ENCODE data around the gene HLA-DMA.

Gene HLA-DMA

DNA sequence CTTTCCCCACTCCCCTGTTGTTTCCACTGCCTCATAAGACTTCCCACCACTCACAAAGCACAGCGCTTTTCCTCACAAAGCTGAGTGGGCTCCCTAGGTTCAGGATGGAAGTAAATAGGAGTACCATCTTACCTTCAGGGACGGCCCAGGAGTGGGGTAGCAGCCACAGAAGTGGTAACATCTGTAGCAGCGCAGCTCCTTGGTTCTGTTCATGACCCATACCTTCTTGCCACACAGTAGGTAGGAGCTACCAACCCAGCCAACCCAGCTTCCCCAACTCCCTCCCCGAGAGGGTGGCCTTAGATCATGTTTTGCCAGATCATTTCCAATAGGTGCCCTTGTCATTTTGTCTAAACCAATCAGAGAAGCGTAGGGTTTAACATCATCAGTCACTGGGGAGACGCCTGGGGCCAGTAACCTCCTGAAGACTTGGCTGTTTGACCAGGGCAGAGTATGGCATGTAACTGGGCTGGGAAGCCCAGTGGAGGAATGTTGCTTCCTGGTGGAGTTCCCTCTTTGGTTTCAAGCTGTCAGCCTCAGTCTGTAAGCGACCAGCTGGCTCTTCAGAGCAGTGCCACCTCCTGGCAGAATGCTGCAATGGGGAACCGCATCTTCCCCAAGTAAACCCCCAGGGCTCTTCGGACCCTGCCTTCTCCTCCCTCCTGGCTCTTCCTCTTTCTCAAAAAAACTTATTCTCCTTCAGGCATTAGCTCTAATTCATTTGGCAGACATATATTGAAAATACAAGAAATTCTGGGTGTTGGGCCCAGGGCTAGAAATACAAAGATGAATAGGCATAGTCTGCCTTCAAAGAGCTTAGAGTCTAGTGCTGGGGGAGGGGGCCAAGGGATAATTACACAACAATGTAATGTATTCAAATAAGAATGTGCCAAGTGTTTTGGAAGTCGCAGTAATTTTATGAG lies at the start of gene HLA-DMA:
TSS of gene HLA-DMA (minus strand) at position 281 of the 923 bp plus-strand sequence. CDS start at position 220, 61 bp downstream.
- peak; percentile 59 to 80 for DNase-seq

DNA sequence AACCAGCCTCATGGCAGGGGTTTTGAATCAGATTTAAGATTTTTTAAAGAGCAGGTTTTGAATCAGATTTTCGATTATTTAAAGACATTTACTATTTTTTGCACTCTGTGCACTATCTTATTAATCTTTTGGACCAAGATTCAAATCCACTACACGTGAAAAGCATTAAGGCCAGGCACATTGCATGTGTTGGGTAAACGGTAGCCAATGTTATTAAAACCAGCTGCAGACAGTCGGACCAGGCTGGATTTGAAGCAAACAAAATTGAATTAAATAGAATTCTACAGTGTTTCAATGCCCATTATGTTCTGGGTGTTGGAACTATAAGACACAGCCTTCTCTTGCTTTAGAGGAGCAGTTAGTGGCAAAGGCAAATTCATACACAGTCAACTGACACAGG lies 48.8 kb upstream of the HLA-DMA start:
- no peak for DNase-seq

DNA sequence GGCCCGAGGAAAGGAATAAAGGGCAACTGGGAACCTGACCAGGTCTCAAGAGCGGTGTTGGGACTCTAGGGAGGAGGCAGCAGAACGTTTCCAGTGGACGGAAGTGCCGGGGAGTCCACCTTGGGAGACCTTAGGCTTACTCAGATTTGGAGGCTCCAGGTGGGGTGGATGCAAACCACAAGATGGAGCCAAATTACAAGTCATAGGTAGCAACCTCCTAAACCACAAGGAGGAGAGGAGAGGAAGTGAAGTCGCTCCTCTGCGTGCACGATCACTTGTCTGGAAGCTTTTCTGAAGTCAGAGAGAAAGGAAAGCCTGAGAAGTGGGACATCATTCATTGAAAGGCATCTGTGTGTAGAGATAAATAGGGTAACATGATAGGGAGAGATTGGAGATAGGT lies 47.2 kb upstream of the HLA-DMA start:
- DNase-seq: no peak

DNA sequence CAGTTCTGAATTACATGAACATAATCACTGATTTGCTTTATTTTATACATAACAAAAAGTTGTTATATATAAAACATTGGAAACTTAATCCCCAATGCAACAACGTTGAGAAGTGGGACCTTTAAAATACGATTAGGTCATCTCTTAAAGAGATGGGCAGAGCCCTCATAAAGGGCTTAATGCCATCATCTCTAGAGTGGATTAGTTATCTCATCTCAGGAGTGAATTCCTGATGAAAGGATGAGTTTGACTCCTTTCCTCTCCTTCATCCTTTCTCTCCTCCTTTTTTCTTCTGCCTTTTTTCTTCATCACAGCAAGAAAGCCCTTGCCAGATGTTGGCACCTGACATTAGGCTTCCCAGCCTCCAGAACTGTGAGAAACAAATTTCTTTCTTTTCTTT lies 42.6 kb upstream of the HLA-DMA start:
- no peak for DNase-seq

DNA sequence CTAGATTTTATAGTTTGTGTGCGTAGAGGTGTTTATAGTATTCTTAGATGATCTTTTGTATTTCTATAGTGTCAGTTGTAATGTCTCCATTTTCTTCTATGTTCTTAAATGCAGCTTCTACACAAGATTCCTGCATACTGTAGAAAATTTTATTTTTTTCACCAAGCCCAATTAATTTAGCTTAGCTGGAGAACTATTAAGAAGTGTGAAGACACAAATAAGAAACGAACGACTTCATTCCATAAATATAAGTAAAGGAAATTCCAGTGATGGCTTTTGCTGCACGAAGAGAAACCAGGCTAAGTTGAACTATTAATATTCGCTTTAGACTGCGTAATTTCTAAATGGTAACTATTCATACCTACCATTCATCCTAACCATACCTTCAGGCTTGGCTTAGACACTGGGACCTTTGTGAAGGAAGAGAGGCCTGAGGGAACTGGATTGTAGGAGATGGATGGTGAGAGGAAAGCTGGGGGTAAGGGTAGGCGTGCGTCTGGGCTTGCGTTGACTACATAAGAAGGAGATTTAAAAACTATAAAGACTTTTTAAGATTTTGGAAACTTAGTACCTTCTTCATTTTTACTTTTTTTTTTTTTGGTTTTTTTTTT lies 40.6 kb upstream of the HLA-DMA start:
- DNase-seq: no peak

DNA sequence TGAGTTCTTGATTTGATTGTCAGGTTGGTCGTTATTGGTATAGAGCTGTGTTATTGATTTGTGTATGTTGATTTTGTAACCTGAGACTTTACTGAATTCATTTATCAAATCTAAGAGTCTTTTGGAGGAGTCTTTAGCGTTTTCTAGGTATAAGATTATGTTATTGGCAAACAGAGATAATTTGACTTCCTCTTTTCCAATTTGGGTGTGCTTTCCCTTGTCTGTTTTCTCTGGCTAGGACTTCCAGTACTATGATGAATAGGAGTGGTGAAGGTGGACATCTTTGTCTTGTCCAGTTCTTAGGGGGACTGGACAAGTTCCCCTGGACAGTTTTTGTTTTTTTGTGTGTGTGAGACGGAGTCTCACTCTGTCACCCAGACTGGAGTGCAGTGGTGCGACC lies 39.1 kb upstream of the HLA-DMA start:
- no peak for DNase-seq

DNA sequence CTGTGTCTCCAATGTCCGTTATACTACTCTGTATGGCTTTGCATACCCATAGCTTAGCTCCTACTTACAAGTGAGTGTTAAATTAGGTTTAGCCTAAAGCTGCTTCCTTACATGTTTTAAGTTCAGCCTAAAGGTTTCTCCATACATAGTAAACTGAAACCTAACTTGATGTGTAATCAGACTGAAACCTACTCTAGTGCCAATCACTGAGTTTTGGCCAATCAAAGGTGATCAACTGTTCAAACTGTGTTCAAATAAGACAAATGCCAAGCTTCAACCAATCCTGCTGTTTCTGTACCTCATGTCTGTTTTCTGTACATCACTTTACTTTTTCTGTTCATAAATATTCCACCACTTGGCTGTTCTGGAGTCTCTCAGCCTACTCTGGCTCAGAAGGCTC lies 36.5 kb upstream of the HLA-DMA start:
- DNase-seq: no peak

DNA sequence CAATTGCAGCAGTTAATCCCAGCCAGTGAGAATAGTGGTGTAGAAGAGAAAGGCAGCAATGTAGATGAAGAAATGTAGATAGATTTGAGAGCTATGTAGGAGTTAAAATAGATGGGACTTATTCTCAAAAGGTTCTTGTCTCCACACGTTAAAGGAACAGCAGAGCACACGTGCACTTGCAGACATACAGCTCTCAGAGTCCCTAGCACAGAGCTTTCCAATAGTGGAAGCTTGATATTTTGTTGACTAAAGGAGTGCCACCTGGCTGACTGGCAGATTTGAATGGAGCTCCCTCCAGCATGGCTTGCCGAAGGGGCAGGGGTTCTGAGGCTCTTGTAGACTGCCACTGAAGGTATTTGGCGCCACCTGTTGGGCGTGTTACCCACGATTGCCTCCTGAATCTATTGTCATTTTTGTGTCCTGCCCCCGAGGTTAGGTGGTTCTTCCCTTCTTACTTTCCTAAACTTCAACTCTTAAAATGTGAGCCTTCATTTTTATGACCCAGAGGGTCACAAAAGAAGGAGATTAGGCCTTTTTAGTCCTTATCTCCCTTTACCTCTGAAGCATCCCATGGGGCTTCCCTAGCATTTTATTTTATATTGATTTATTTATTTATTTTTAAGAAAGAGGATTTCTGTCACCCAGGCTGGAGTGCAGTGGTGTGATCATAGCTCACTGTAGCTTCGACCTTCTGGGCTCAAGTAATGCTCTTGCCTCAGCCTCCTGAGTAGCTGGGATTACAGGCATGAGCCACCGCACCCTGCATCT lies 31.9 kb upstream of the HLA-DMA start:
- DNase-seq: peak; percentile 71 to 80

DNA sequence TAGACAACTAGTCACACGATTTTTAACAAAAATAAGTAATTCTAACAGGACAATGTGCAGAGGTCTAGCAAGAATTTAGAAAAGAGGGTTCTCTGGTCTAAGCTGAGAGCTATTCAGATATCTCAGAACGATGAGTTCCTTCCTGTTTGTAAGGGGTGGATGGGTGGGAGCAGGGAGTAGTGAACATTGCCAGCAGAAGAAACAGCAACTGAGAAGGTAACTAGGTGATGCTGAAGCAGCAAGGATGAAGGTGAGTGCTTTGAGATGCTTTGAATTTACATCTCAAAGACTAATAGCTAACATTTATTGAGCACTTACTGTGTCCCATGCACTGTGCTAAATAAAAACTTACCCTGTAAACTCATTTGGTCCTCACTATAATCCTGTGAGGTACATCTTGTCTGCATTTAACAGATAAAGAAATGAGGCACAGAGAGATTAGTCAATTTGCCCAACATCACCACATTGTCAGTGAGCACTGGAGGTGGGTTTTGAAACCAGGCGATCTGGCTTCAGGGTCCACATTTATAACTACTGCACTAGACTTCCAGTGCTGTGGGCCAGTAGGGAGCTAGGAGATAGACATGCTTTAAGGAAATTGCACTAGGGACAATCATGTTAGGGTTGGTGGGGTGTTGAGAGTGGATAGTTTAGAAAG lies 31.2 kb upstream of the HLA-DMA start:
- no peak for DNase-seq

DNA sequence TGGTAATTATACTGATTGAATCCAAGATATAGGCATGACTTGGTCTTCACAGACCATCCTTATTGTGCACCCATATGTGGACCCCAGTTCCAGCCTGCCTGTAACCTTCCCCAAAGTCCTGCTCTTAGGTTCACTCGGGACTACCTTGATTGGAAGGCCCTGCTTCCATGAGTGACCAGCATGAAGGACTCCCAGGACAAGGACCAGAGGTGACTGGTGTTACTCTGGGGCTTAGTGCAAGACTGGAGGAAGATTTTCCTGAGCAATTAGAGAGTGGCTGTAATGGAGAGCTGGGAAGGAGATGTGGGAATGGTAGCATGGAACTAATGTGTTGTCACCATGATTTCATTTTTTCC lies 30.6 kb upstream of the HLA-DMA start:
- no peak for DNase-seq

DNA sequence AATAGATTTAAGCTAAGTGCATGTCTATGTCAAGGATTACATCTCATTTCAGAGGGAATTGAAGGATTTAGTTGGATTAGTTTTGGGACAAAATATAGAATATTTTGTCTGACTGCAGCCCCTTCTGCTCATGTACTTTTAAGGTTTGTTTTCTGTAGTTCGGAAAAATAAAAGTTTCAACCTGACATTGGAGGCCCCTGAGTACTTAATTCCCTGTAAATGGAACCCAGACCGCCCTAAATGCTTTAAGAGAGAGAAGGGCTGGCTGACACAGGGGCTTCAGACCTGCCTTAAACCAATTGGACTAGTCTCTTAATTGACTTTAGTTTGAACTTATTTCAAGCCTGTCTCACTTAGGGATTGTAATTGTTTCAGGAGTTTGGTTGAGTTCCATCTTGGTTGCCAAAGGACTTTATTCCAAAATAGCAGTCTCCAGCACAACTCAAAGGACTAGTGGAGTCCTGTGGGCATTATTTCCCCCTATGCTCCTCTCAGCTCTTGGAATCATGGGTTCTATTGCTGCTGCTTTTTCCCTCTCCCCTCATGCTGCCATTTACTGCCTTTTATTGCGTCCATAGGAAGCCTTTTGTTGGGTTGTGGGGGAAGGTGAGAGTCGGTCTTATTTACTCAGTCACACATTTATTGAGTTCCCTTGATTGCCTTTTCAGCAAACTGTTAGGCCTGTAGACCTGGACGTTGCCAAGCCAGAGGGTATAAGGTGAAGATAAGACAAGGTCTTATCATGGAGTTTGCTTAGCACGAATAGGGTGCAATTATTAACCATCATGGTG lies 30.0 kb upstream of the HLA-DMA start:
- DNase-seq: no peak

DNA sequence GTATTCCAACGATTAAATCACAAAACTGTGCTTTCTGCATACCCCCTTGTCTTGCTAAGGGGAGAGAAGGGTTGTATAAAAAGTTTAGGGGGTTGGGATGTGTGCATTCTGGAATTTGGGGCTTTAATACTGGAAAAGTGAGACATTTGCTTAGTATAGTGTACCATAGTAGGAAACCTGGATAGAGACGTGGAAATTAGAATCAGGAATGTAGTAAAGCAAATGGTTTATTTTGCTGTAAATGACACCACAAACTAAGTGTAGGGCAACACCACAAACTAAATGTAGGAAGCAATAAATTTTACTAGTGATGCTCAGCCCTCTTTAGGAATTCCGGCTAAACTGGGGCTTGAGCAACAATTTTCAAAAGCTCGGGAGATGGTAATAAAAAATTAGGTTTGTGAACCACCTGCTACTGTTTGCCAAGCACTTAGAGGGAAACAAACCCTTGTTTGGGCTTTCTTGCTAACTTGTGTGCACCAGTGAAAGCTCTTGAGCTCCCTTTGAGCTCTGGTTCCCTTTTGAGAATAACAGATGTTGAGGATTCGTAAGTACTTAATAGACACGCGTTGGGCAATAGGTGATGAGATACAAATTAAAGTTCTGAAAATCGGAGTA lies 29.3 kb upstream of the HLA-DMA start:
- no peak for DNase-seq

DNA sequence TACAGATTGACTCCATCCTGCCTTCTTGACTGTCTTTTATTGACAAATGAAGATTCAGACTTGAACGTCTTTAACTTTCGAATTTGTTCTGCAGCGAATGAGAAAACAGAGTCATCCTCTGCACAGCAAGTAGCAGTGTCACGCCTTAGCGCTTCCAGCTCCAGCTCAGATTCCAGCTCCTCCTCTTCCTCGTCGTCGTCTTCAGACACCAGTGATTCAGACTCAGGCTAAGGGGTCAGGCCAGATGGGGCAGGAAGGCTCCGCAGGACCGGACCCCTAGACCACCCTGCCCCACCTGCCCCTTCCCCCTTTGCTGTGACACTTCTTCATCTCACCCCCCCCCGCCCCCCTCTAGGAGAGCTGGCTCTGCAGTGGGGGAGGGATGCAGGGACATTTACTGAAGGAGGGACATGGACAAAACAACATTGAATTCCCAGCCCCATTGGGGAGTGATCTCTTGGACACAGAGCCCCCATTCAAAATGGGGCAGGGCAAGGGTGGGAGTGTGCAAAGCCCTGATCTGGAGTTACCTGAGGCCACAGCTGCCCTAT lies 27.7 kb upstream of the HLA-DMA start:
- no peak for DNase-seq

DNA sequence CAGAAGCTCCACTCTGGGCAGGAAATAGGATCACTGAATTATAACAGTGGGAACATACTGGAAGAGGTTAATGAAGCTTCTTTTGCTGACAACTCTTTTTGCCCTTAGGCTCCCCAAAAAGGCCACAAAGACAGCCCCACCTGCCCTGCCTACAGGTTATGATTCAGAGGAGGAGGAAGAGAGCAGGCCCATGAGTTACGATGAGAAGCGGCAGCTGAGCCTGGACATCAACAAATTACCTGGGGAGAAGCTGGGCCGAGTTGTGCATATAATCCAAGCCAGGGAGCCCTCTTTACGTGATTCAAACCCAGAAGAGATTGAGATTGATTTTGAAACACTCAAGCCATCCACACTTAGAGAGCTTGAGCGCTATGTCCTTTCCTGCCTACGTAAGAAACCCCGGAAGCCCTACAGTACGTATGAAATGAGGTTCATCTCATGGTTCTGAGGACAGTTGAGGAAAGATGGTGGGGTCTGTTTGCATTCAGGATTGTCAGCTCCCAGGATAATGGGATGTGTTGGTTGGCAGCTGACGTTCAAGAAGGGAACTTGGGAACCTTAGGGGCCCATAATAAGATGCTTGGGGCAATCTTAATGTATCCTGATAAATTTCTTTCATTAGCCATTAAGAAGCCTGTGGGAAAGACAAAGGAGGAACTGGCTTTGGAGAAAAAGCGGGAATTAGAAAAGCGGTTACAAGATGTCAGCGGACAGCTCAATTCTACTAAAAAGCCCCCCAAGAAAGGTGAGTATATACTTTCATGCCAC lies 27.0 kb upstream of the HLA-DMA start:
- DNase-seq: no peak

DNA sequence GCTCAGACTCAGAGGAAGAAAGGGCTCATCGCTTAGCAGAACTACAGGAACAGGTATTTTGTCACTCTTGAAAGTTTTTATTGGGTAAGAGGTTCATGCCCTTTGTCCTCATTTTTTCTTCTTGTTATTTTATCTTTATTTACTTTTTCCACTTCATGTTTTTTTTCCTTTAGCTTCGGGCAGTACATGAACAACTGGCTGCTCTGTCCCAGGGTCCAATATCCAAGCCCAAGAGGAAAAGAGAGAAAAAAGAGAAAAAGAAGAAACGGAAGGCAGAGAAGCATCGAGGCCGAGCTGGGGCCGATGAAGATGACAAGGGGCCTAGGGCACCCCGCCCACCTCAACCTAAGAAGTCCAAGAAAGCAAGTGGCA lies 25.0 kb upstream of the HLA-DMA start:
- DNase-seq: no peak

DNA sequence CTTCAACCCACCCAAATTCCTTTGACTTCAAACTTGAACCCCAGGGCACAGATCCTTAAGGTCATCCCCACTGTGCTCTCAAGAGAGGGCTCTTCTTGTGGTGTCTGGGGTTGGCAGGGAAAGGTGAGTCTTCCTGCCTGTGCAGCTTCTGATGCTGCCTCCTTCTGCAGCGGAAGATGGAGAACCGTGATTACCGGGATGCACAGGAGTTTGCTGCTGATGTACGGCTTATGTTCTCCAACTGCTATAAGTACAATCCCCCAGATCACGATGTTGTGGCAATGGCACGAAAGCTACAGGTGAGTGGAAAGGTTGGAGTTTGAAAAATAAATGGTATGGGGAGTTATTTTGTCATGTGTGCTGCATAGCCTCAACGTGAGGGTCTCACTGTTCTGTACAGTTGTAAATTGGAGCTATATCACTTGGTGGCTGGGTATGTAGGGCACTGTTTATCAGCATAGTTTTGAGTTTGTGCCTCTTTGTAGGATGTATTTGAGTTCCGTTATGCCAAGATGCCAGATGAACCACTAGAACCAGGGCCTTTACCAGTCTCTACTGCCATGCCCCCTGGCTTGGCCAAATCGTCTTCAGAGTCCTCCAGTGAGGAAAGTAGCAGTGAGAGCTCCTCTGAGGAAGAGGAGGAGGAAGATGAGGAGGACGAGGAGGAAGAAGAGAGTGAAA lies 24.5 kb upstream of the HLA-DMA start:
- DNase-seq: no peak

DNA sequence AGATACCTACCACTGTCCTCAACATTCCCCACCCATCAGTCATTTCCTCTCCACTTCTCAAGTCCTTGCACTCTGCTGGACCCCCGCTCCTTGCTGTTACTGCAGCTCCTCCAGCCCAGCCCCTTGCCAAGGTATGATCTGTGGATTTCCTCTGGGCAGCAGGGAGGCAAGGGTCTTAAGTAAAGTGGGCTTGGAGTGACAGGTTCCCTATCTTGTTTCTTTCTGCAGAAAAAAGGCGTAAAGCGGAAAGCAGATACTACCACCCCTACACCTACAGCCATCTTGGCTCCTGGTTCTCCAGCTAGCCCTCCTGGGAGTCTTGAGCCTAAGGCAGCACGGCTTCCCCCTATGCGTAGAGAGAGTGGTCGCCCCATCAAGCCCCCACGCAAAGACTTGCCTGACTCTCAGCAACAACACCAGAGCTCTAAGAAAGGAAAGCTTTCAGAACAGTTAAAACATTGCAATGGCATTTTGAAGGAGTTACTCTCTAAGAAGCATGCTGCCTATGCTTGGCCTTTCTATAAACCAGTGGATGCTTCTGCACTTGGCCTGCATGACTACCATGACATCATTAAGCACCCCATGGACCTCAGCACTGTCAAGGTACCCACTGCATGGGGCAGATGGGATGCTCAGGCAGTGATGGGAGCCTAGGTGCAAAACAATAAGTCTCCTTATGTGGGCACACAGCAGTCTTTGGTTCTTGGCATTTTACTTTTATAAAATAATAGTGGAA lies 23.6 kb upstream of the HLA-DMA start:
- DNase-seq: no peak

DNA sequence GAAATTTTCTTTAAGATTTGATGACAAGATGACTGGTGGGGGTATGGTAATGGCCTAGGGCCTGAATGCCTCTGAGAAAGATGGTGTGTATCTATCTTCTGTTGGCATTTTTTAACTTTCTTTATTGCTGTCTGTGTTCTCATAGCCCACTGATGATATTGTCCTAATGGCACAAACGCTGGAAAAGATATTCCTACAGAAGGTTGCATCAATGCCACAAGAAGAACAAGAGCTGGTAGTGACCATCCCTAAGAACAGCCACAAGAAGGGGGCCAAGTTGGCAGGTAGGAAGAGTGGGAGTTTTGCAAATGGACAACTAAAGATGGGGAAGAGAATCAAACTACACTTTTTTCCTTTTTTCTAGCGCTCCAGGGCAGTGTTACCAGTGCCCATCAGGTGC lies 23.0 kb upstream of the HLA-DMA start:
- DNase-seq: no peak

DNA sequence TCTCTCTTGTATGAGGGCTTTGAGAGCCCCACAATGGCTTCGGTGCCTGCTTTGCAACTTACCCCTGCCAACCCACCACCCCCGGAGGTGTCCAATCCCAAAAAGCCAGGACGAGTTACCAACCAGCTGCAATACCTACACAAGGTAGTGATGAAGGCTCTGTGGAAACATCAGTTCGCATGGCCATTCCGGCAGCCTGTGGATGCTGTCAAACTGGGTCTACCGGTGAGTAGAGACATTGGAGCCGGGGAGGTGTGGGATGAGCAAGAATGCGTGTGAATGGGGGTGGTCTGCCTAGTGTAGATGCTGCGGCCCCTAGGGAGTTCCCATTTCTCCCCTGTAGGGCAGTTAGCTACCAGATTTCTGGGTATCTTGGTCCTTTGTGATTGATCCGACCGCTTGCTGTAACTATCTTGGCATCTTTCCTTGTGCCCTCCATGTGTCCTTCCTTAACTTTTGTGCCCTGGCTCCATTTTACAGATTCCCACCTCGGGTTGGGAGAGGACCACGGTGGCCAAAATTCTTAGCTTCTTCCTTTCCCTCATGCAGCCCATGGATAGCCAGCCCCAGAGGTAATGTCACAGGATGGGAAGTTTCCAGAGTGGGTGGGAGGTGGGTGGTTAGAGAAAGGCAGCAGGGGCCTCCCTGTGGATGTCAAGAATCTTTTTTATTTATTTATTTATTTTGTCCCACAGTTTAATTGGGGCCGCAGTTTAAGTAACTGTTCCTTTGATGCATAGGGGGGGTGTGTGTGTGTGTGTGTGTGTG lies 21.8 kb upstream of the HLA-DMA start:
- no peak for DNase-seq
